SK-N-SH treated with all-trans-retinoic acid at 6 μM for 48 hours (cell line): ENCODE data around the gene KRTAP12-3.

Experiments
- ATAC-seq: fragments of 200-7000 bp; cut with Tn5 transposase; 3 replicates; pipeline ENCODE4 v1.9.1; 2020; ENCODE audit warnings: mild to moderate bottlenecking, moderate library complexity
- ARNTL ChIP-seq: fragments of 450-650 bp; formaldehyde crosslinking; IDR thresholded peaks from 2 replicates; pipeline ENCODE4 v1.5.0; 2020; ENCODE audit warnings: low read depth, mild to moderate bottlenecking, moderate library complexity, borderline replicate concordance
- BACH2 ChIP-seq: fragments of 250-450 bp; sonication (Bioruptor Pico); IDR thresholded peaks from 2 replicates; pipeline ENCODE4 v1.9.0; 2021; ENCODE audit warnings: mild to moderate bottlenecking, borderline replicate concordance
- CREB5 ChIP-seq: fragments of 250-450 bp; sonication (Bioruptor Pico); IDR thresholded peaks from 2 replicates; pipeline ENCODE4 v1.5.1; 2020; ENCODE audit warnings: low read depth, mild to moderate bottlenecking, moderate library complexity
- CSRNP3 ChIP-seq: fragments of 250-450 bp; sonication (Bioruptor Pico); IDR thresholded peaks from 2 replicates; pipeline ENCODE4 v1.5.1; 2021; ENCODE audit warnings: mild to moderate bottlenecking, moderate library complexity
- GLIS3 ChIP-seq: fragments of 250-450 bp; sonication (Bioruptor Pico); IDR thresholded peaks from 2 replicates; pipeline ENCODE4 v1.5.0; 2020; ENCODE audit warnings: mild to moderate bottlenecking, moderate library complexity
- ISL1 ChIP-seq: fragments of 250-450 bp; sonication (Bioruptor Pico); IDR thresholded peaks from 2 replicates; pipeline ENCODE4 v2.1.2; 2022; ENCODE audit warnings: mild to moderate bottlenecking, moderate library complexity
- OSR1 ChIP-seq: fragments of 250-450 bp; sonication (Bioruptor Pico); IDR thresholded peaks from 2 replicates; pipeline ENCODE4 v1.8.0; 2022; ENCODE audit warnings: moderate library complexity, mild to moderate bottlenecking, inconsistent platforms
- POU6F1 ChIP-seq: fragments of 250-450 bp; sonication (Bioruptor Pico); IDR thresholded peaks from 2 replicates; pipeline ENCODE4 v1.8.0; 2021; ENCODE audit warnings: low read depth, mild to moderate bottlenecking, moderate library complexity, borderline replicate concordance
- PPARA ChIP-seq: fragments of 250-450 bp; sonication (Bioruptor Pico); IDR thresholded peaks from 2 replicates; pipeline ENCODE4 v1.5.0; 2020; ENCODE audit warnings: mild to moderate bottlenecking, borderline replicate concordance
- RARB ChIP-seq: fragments of 250-450 bp; sonication (Bioruptor Pico); IDR thresholded peaks from 2 replicates; pipeline ENCODE4 v1.8.0; 2021; ENCODE audit warnings: mild to moderate bottlenecking, moderate library complexity
- SNAI2 ChIP-seq: fragments of 250-450 bp; sonication (Bioruptor Pico); IDR thresholded peaks from 2 replicates; pipeline ENCODE4 v1.5.0; 2020; ENCODE audit warnings: mild to moderate bottlenecking, moderate library complexity
- TCF4 ChIP-seq: fragments of 250-450 bp; sonication (Bioruptor Pico); IDR thresholded peaks from 2 replicates; pipeline ENCODE4 v1.8.0; 2021; ENCODE audit warnings: mild to moderate bottlenecking, moderate library complexity, borderline replicate concordance
- TOX ChIP-seq: fragments of 250-450 bp; sonication (Bioruptor Pico); IDR thresholded peaks from 2 replicates; pipeline ENCODE4 v1.8.0; 2021; ENCODE audit warnings: mild to moderate bottlenecking, moderate library complexity, borderline replicate concordance
- TSHZ2 ChIP-seq: fragments of 250-450 bp; sonication (Bioruptor Pico); IDR thresholded peaks from 2 replicates; pipeline ENCODE4 v1.5.0; 2020; ENCODE audit warnings: mild to moderate bottlenecking, moderate library complexity
- ZC3H10 ChIP-seq: fragments of 250-450 bp; sonication (Bioruptor Pico); IDR thresholded peaks from 2 replicates; pipeline ENCODE4 v1.5.1; 2021; ENCODE audit warnings: mild to moderate bottlenecking, moderate library complexity
- ZFP3 ChIP-seq: fragments of 250-450 bp; sonication (Bioruptor Pico); IDR thresholded peaks from 2 replicates; pipeline ENCODE4 v1.5.0; 2020; ENCODE audit warnings: mild to moderate bottlenecking, moderate library complexity
- ZFP30 ChIP-seq: fragments of 450-650 bp; formaldehyde crosslinking; IDR thresholded peaks from 2 replicates; pipeline ENCODE4 v1.5.0; 2022; ENCODE audit warnings: mild to moderate bottlenecking, moderate library complexity
- ZNF565 ChIP-seq: fragments of 450-650 bp; formaldehyde crosslinking; conservative IDR thresholded peaks from 2 replicates; pipeline ENCODE4 v1.5.0; 2020; ENCODE audit warnings: low read depth, mild to moderate bottlenecking, moderate library complexity
- ZNF70 ChIP-seq: fragments of 450-650 bp; formaldehyde crosslinking; IDR thresholded peaks from 2 replicates; pipeline ENCODE4 v1.5.0; 2020; ENCODE audit warnings: mild to moderate bottlenecking, moderate library complexity
- ZNF8 ChIP-seq: fragments of 450-650 bp; formaldehyde crosslinking; IDR thresholded peaks from 2 replicates; pipeline ENCODE4 v1.5.0; 2020; ENCODE audit warnings: mild to moderate bottlenecking, moderate library complexity

The KRTAP12-3 gene

GRCh38 chr21:44694776-44695175 is 37.0 kb downstream of the KRTAP12-3 start:
- TF ChIP-seq CREB5 (CRISPR knock-in tag) (no peak), RARB (CRISPR knock-in tag) (no peak), ZNF8 (no peak), OSR1 (no peak), BACH2 (CRISPR knock-in tag) (no peak), TCF4 (CRISPR knock-in tag) (no peak), TOX (no peak), SNAI2 (no peak), ZFP3 (CRISPR knock-in tag) (no peak), PPARA (CRISPR knock-in tag) (no peak), ARNTL (CRISPR knock-in tag) (no peak), ZNF70 (no peak), ISL1 (no peak), CSRNP3 (no peak), ZNF565 (CRISPR knock-in tag) (no peak)
- no peak for ATAC-seq

GRCh38 chr21:44695184-44695583 is 37.5 kb downstream of the KRTAP12-3 start:
- no peak for ATAC-seq
- TF ChIP-seq TSHZ2 (no peak), ZC3H10 (CRISPR knock-in tag) (no peak), ZNF70 (no peak), ARNTL (CRISPR knock-in tag) (no peak), TOX (no peak), OSR1 (no peak), CREB5 (CRISPR knock-in tag) (no peak), PPARA (CRISPR knock-in tag) (no peak), POU6F1 (no peak), RARB (CRISPR knock-in tag) (no peak), ZNF565 (CRISPR knock-in tag) (no peak), ISL1 (no peak), GLIS3 (CRISPR knock-in tag) (no peak), CSRNP3 (no peak), SNAI2 (no peak), ZFP3 (CRISPR knock-in tag) (no peak)

GRCh38 chr21:44695641-44696040 is 37.9 kb downstream of the KRTAP12-3 start:
- no peak for ATAC-seq
- no peak for TF ChIP-seq ZNF70
- no peak for TF ChIP-seq ZFP30 (CRISPR knock-in tag)
- no peak for TF ChIP-seq POU6F1
- TF ChIP-seq, all 23 proteins: peak for 0
